IPS DF 4.7 (cell line): ENCODE results near the gene PPP1R37.

ENCODE experiments used
- DNase-seq: peaks from one replicate; pipeline ENCODE4 v3.0.0-alpha.2; 2013; ENCODE audit warnings: low spot score; ENCODE audit errors: extremely low read depth

The PPP1R37 gene

GRCh38 chr19:45151821-45152503, 59.0 kb downstream of the PPP1R37 start:
- DNase-seq: no peak

- no peak for DNase-seq
These were observed 59.7 kb downstream of the PPP1R37 start for GRCh38 chr19:45152504-45153338.

- no peak for DNase-seq
These were observed 60.5 kb downstream of the PPP1R37 start for GRCh38 chr19:45153339-45154063.

- no peak for DNase-seq
These were observed 61.3 kb downstream of the PPP1R37 start for GRCh38 chr19:45154064-45154827.

- DNase-seq: no peak
These were observed 63.1 kb downstream of the PPP1R37 start for GRCh38 chr19:45156011-45156630.

GRCh38 chr19:45156751-45157150, 63.8 kb downstream of the PPP1R37 start:
- no peak for DNase-seq

GRCh38 chr19:45158503-45159209, 65.7 kb downstream of the PPP1R37 start:
- DNase-seq: no peak

GRCh38 chr19:45159210-45159970, 66.4 kb downstream of the PPP1R37 start:
- DNase-seq: no peak

GRCh38 chr19:45159971-45160324, 67.0 kb downstream of the PPP1R37 start:
- no peak for DNase-seq

- DNase-seq: no peak
These were observed 68.1 kb downstream of the PPP1R37 start, which contains the start of gene NKPD1 for GRCh38 chr19:45160870-45161737. TSS of gene NKPD1 (minus strand) at chr19:45160982. CDS start at chr19:45160150, 832 bp downstream.

GRCh38 chr19:45161738-45162607, 69.0 kb downstream of the PPP1R37 start:
- no peak for DNase-seq

- no peak for DNase-seq
These were observed 69.7 kb downstream of the PPP1R37 start for GRCh38 chr19:45162608-45163143.

- no peak for DNase-seq
These were observed 70.2 kb downstream of the PPP1R37 start for GRCh38 chr19:45163156-45163555.

- no peak for DNase-seq
These were observed 70.9 kb downstream of the PPP1R37 start for GRCh38 chr19:45163751-45164460.

GRCh38 chr19:45164577-45165335, 71.8 kb downstream of the PPP1R37 start:
- no peak for DNase-seq

GRCh38 chr19:45166723-45167252, 73.8 kb downstream of the PPP1R37 start:
- DNase-seq: no peak
